Measurements from ENCODE around the gene ZNRF1.
A peak's percentile ranks its signal among the peaks of the same experiment; 100 is the strongest.

Gene ZNRF1

DNA sequence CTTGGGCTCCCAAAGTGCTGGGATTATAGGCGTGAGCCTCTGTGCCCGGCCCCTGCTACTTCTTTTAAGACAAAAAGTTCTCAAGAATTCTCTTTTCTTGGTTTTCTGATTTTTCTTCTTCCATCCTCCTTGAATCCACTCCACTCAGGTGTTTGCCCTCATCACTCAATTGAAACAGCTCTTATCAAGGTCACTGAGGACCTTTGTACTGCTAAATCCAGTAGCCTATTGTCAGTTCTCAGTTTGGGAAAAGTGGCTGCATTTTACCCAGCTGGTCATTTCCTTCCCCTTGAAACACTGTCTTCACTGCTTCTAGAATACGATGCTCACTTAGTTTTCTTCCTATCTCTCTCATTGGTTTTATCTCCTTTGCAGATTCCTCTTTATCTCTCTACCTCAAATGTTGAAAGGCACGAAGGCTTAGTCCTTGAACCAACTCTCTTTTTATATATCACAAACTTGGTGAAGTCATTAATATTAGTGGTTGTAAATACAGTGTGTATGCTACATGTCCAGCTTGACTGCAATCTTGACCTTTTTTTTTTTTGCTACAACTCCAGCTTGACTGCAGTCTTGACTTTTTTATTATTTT, 29.8 kb downstream of the ZNRF1 start:
- WGBS, result 100% methylated on average over 3 of the region's 4 CpGs
- no peak overlapping the region for H3K4me3 ChIP-seq (ENCODE audit: insufficient read depth in 1 of 2, low read depth in 1 of 2, low read length in 2 of 2)
- no peak overlapping the region for H3K9ac ChIP-seq (ENCODE audit: low read length)
- no peaks in the 10 kb centered on the region for H3K27me3 ChIP-seq (ENCODE audit: control insufficient read depth in 1 of 2, insufficient read depth in 1 of 2, low read length in 2 of 2)
- no peaks in the 10 kb centered on the region for H3K9me3 ChIP-seq (ENCODE audit: control insufficient read depth, low read length)
- no peak overlapping the region for H3K4ac ChIP-seq (ENCODE audit: low read depth in 1 of 2, low read length in 2 of 2)
- no peak overlapping the region for H3K23ac ChIP-seq (ENCODE audit: low read length in 2 of 2)
- H3K18ac ChIP-seq (ENCODE audit: low read depth in 1 of 2, low read length in 2 of 2), result no peak overlapping the region
- peaks cover 19% of the 10 kb centered on the region for H3K79me1 ChIP-seq (replicated peaks; ENCODE audit: low read length, poor library complexity, severe bottlenecking)
- H4K8ac ChIP-seq (ENCODE audit: low read length), result no peak overlapping the region
- no peak overlapping the region for H2AFZ ChIP-seq (ENCODE audit: low read depth, low read length)
- no peak overlapping the region for H2AK5ac ChIP-seq (ENCODE audit: low read length, severe bottlenecking)
- no peak overlapping the region for H2BK5ac ChIP-seq (ENCODE audit: low read depth, low read length, poor library complexity, severe bottlenecking)
- peaks cover 2% of the 10 kb centered on the region for H3K4me1 ChIP-seq (ENCODE audit: control insufficient read depth, insufficient read depth, low read depth, low read length)
- no peak overlapping the region for H4K91ac ChIP-seq (ENCODE audit: low read length)
- no peak overlapping the region for H3K14ac ChIP-seq (ENCODE audit: low read length in 2 of 2)
- no peak overlapping the region for H2BK15ac ChIP-seq (ENCODE audit: low read depth, poor library complexity, severe bottlenecking)
- no peak overlapping the region for H3K27ac ChIP-seq (ENCODE audit: low read length, poor library complexity, severe bottlenecking)
- no peak overlapping the region for H2BK120ac ChIP-seq (ENCODE audit: low read depth, low read length)
- no peaks in the 10 kb centered on the region for H3K36me3 ChIP-seq (ENCODE audit: control insufficient read depth in 1 of 2, insufficient read depth in 2 of 2, low read depth in 1 of 2, low read length in 2 of 2)
- no peak overlapping the region for H3K4me2 ChIP-seq (ENCODE audit: low read length, poor library complexity, severe bottlenecking)
- no peak overlapping the region for H2BK12ac ChIP-seq (ENCODE audit: low read length in 2 of 2)
- no peak for DNase-seq

- Histone ChIP-seq H3K4me1 (ENCODE audit: control insufficient read depth, insufficient read depth, low read depth, low read length) (peaks cover 2% of the 10 kb centered on the region), H2BK5ac (ENCODE audit: low read depth, low read length, poor library complexity, severe bottlenecking) (no peak overlapping the region), H3K36me3 (ENCODE audit: control insufficient read depth in 1 of 2, insufficient read depth in 2 of 2, low read depth in 1 of 2, low read length in 2 of 2) (no peaks in the 10 kb centered on the region), H4K8ac (ENCODE audit: low read length) (no peak overlapping the region), H3K14ac (ENCODE audit: low read length in 2 of 2) (no peak overlapping the region), H3K9me3 (ENCODE audit: control insufficient read depth, low read length) (no peaks in the 10 kb centered on the region), H2BK120ac (ENCODE audit: low read depth, low read length) (no peak overlapping the region), H2AK5ac (ENCODE audit: low read length, severe bottlenecking) (no peak overlapping the region), H2BK15ac (ENCODE audit: low read depth, poor library complexity, severe bottlenecking) (no peak overlapping the region), H4K91ac (ENCODE audit: low read length) (no peak overlapping the region), H3K4ac (ENCODE audit: low read depth in 1 of 2, low read length in 2 of 2) (no peak overlapping the region), H3K79me1 (replicated peaks; ENCODE audit: low read length, poor library complexity, severe bottlenecking) (peaks cover 20% of the 10 kb centered on the region), H2AFZ (ENCODE audit: low read depth, low read length) (no peak overlapping the region), H3K27me3 (ENCODE audit: control insufficient read depth in 1 of 2, insufficient read depth in 1 of 2, low read length in 2 of 2) (no peaks in the 10 kb centered on the region), H2BK12ac (ENCODE audit: low read length in 2 of 2) (no peak overlapping the region), H3K9ac (ENCODE audit: low read length) (no peak overlapping the region), H3K23ac (ENCODE audit: low read length in 2 of 2) (no peak overlapping the region), H3K27ac (ENCODE audit: low read length, poor library complexity, severe bottlenecking) (no peak overlapping the region), H3K18ac (ENCODE audit: low read depth in 1 of 2, low read length in 2 of 2) (no peak overlapping the region), H3K4me3 (ENCODE audit: insufficient read depth in 1 of 2, low read depth in 1 of 2, low read length in 2 of 2) (no peak overlapping the region), H3K4me2 (ENCODE audit: low read length, poor library complexity, severe bottlenecking) (no peak overlapping the region)
- peak; percentile 35 for DNase-seq
Observed at GRCh38 chr16:75029854-75030253, 31.0 kb downstream of the ZNRF1 start.

- Histone ChIP-seq H3K14ac (ENCODE audit: low read length in 2 of 2) (no peak overlapping the region), H3K4me2 (ENCODE audit: low read length, poor library complexity, severe bottlenecking) (no peak overlapping the region), H3K18ac (ENCODE audit: low read depth in 1 of 2, low read length in 2 of 2) (no peak overlapping the region), H3K4ac (ENCODE audit: low read depth in 1 of 2, low read length in 2 of 2) (no peak overlapping the region), H2BK120ac (ENCODE audit: low read depth, low read length) (no peak overlapping the region), H4K8ac (ENCODE audit: low read length) (no peak overlapping the region), H3K23ac (ENCODE audit: low read length in 2 of 2) (no peak overlapping the region), H4K91ac (ENCODE audit: low read length) (no peak overlapping the region), H2BK15ac (ENCODE audit: low read depth, poor library complexity, severe bottlenecking) (no peak overlapping the region), H2BK12ac (ENCODE audit: low read length in 2 of 2) (no peak overlapping the region), H3K79me1 (replicated peaks; ENCODE audit: low read length, poor library complexity, severe bottlenecking) (peaks cover 34% of the 10 kb centered on the region), H3K27ac (ENCODE audit: low read length, poor library complexity, severe bottlenecking) (no peak overlapping the region), H3K4me3 (ENCODE audit: insufficient read depth in 1 of 2, low read depth in 1 of 2, low read length in 2 of 2) (no peak overlapping the region), H2BK5ac (ENCODE audit: low read depth, low read length, poor library complexity, severe bottlenecking) (no peak overlapping the region), H3K36me3 (ENCODE audit: control insufficient read depth in 1 of 2, insufficient read depth in 2 of 2, low read depth in 1 of 2, low read length in 2 of 2) (peaks cover 0 to 6% of the 10 kb centered on the region in 2 experiments), H3K9ac (ENCODE audit: low read length) (no peak overlapping the region), H2AFZ (ENCODE audit: low read depth, low read length) (no peak overlapping the region), H3K9me3 (ENCODE audit: control insufficient read depth, low read length) (peaks cover 12% of the 10 kb centered on the region), H3K27me3 (ENCODE audit: control insufficient read depth in 1 of 2, insufficient read depth in 1 of 2, low read length in 2 of 2) (no peaks in the 10 kb centered on the region), H3K4me1 (ENCODE audit: control insufficient read depth, insufficient read depth, low read depth, low read length) (peaks cover 2% of the 10 kb centered on the region), H2AK5ac (ENCODE audit: low read length, severe bottlenecking) (no peak overlapping the region)
- DNase-seq, result no peak
Observed at GRCh38 chr16:75032655-75033054, 33.8 kb downstream of the ZNRF1 start.

- Histone ChIP-seq H3K4me3 (ENCODE audit: insufficient read depth in 1 of 2, low read depth in 1 of 2, low read length in 2 of 2) (no peak overlapping the region), H3K18ac (ENCODE audit: low read depth in 1 of 2, low read length in 2 of 2) (no peak overlapping the region), H2AK5ac (ENCODE audit: low read length, severe bottlenecking) (no peak overlapping the region), H4K8ac (ENCODE audit: low read length) (no peak overlapping the region), H3K36me3 (ENCODE audit: control insufficient read depth in 1 of 2, insufficient read depth in 2 of 2, low read depth in 1 of 2, low read length in 2 of 2) (peaks cover 0 to 10% of the 10 kb centered on the region in 2 experiments), H3K4me1 (ENCODE audit: control insufficient read depth, insufficient read depth, low read depth, low read length) (no peaks in the 10 kb centered on the region), H4K91ac (ENCODE audit: low read length) (no peak overlapping the region), H2BK12ac (ENCODE audit: low read length in 2 of 2) (no peak overlapping the region), H2BK5ac (ENCODE audit: low read depth, low read length, poor library complexity, severe bottlenecking) (no peak overlapping the region), H3K4ac (ENCODE audit: low read depth in 1 of 2, low read length in 2 of 2) (no peak overlapping the region), H3K9ac (ENCODE audit: low read length) (no peak overlapping the region), H3K4me2 (ENCODE audit: low read length, poor library complexity, severe bottlenecking) (no peak overlapping the region), H3K27me3 (ENCODE audit: control insufficient read depth in 1 of 2, insufficient read depth in 1 of 2, low read length in 2 of 2) (no peaks in the 10 kb centered on the region), H2BK15ac (ENCODE audit: low read depth, poor library complexity, severe bottlenecking) (no peak overlapping the region), H2AFZ (ENCODE audit: low read depth, low read length) (no peak overlapping the region), H3K14ac (ENCODE audit: low read length in 2 of 2) (no peak overlapping the region), H3K79me1 (replicated peaks; ENCODE audit: low read length, poor library complexity, severe bottlenecking) (peaks cover 40% of the 10 kb centered on the region), H3K23ac (ENCODE audit: low read length in 2 of 2) (no peak overlapping the region), H2BK120ac (ENCODE audit: low read depth, low read length) (no peak overlapping the region), H3K27ac (ENCODE audit: low read length, poor library complexity, severe bottlenecking) (no peak overlapping the region), H3K9me3 (ENCODE audit: control insufficient read depth, low read length) (peaks cover 23% of the 10 kb centered on the region)
- DNase-seq, result no peak
- 98% methylated on average over 9 of the region's 9 CpGs for WGBS
Observed at GRCh38 chr16:75035410-75035968, 36.7 kb downstream of the ZNRF1 start.
